Retinal pigment epithelial cell (primary cell): Measurements from ENCODE around the gene CD83.
A peak's percentile ranks its signal among the peaks of the same experiment; 100 is the strongest.

Source experiments
- DNase-seq: peaks from one replicate; pipeline ENCODE4 v3.0.0-alpha.2; 2010; ENCODE audit warnings: low read depth
- H3K4me3 ChIP-seq: 2 replicates; pipeline ENCODE4 v1.5.1; 2011; ENCODE audit warnings: mild to moderate bottlenecking, low read length, control low read depth, moderate library complexity
- TF ChIP-seq, protein P1 (sequence below): conservative IDR thresholded peaks from 2 replicates; pipeline ENCODE4 v1.5.1; 2011; ENCODE audit warnings: low read depth, low read length, control low read depth, inconsistent platforms

Gene CD83

DNA sequence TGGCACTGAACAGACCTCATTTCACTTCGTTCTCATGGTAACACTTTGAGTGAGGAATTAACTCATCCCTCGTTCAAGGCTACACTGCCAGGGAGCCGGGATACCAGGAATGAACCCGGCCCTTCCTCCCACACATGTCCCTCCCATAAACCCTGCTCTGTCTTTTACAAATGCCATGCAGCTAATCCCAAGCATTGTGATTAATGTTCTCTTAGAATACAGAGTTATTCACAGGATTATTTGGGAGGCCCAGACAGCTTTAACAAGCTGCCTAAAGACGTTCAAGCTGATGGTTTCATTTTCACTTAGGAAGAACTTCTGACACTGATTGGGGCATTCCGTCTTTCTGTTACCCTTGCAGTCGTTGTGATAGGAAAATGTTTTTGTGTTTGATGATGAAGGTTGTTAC, 42.5 kb upstream of the CD83 start:
- peak; percentile 78 for DNase-seq
- H3K4me3 ChIP-seq: peak overlapping the region; percentile 33
- TF ChIP-seq, protein P1, sequence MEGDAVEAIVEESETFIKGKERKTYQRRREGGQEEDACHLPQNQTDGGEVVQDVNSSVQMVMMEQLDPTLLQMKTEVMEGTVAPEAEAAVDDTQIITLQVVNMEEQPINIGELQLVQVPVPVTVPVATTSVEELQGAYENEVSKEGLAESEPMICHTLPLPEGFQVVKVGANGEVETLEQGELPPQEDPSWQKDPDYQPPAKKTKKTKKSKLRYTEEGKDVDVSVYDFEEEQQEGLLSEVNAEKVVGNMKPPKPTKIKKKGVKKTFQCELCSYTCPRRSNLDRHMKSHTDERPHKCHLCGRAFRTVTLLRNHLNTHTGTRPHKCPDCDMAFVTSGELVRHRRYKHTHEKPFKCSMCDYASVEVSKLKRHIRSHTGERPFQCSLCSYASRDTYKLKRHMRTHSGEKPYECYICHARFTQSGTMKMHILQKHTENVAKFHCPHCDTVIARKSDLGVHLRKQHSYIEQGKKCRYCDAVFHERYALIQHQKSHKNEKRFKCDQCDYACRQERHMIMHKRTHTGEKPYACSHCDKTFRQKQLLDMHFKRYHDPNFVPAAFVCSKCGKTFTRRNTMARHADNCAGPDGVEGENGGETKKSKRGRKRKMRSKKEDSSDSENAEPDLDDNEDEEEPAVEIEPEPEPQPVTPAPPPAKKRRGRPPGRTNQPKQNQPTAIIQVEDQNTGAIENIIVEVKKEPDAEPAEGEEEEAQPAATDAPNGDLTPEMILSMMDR: no peak

DNA sequence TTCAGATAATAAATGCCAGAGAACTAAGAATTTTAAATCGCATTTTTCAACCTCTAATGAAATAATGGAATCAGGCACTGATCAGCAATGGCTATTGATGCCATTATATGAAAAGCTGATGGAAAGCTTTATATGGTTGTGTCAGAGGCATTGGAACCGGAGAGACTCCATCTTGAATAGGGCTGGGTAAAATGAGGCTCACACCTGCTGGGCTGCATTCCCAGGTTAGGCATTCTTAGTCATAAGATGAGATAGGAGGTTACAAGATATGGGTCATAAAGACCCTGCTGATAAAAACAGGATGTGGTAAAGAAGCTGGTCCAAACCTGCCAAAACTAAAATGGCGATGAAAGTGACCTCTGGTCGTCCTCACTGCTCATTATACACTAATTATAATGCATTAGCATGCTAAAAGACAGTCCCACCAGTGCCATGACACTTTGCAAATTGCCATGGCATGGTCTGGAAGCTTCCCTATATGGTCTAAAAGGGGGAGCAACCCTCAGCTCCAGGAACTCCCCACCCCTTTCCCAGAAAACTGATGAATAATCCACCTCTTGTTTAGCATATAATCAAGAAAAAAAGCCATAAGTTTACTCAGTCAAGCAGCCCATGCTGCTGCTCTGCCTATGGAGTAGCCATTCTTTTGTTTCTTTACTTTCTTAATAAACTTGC, 40.2 kb upstream of the CD83 start:
- no peak for DNase-seq
- no peak overlapping the region for H3K4me3 ChIP-seq
- TF ChIP-seq, protein P1: no peak

DNA sequence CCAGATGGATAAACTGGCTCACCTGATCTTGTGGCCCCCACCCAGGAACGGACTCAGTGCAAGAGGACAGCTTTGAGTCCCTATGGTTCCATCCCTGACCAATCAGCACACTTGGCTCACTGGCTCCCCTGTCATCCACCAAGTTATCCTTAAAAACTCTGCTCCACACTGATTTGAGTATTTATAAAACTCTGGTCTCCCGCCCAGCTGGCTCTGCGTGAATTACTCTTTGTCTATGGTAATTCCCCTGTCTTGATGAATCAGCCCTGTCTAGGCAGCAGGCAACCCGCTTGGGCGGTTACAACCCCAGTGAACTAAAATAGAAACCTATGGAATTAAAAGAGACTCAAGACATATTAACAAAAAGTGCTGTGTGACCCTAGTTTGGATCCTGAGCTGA, 38.1 kb upstream of the CD83 start:
- TF ChIP-seq, protein P1: no peak
- DNase-seq: no peak

DNA sequence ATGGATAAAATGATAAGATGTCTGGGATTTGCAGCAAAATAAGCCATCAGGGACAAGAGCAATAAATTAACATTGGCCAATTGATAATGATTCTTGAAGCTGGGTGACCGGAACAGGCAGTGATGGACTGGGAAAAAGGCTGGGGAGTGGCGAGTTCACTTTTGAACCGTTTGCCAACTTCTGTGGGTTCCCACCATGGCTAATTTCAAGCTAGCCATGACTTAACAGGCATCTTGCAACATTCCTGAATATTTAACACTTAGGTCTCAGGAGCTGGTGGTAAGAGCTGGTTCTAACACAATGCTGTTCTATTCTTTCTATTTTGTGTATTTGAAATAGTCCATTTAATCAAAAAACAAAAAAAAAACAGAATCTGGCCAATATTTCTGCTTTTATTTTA, 37.6 kb upstream of the CD83 start:
- TF ChIP-seq, protein P1: no peak
- H3K4me3 ChIP-seq: no peak overlapping the region
- DNase-seq: no peak

More for the DNA sequence above, 38.1 kb upstream of the CD83 start:
- H3K4me3 ChIP-seq: no peak overlapping the region

DNA sequence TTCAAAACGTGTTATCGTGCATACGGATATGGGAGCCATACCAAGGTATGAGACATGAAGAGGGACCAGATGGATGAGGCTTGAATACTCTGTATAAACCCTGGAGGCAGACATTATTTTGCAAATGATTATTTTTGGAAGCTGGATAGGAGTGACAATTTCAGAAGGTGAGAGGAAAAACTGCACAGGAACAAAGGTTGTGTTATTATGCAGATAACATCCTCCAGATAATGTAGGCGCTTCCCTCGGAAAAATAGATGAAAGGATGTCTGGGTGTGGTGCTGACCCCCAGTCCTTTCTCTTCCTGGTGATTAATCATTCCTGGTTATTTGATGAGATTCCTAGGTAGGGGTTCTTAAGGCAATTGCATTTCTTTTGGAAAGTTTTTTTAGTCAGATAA, 36.4 kb upstream of the CD83 start:
- TF ChIP-seq, protein P1: no peak
- no peak for DNase-seq
- H3K4me3 ChIP-seq: no peak overlapping the region

DNA sequence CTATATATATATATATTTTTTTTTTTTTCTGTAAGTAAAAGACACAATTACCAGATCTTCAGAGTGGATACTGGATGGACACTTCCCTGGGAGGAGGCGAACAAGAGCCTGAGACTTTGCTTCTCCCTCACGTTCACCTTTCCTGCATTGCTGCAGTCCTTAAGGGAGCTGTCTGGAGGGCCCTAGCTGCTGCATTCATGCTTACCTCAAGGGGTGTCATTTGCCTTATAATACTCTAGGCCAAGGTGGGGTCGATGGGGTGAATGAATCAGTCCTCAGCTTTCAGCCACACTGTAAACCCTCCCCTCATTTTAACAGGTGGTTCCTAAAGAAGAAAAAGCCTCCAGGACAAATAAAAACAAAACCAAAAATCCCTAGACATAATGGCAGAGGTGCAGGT, 34.8 kb upstream of the CD83 start:
- TF ChIP-seq, protein P1: no peak
- H3K4me3 ChIP-seq: no peak overlapping the region
- DNase-seq: no peak

DNA sequence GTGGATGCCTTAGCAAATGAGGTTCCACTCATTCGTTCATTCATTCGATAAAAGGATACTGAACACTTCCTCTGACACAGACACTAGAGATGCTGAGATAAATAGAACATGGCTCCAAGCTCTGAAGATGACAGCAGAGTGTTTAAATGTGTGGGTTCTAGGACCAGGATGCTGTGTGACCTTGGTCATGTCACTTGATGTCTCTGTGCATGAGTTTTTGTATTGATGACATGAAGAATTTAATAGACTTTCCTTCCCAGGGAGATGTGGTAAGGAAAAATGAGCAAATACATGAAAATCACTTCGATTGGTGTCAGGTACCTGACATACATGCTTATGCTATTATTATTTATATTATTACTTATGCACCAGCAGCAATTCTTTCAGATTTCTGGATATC, 34.3 kb upstream of the CD83 start:
- TF ChIP-seq, protein P1: no peak
- DNase-seq: no peak
- H3K4me3 ChIP-seq: no peak overlapping the region
